HG02981 (cell line): ENCODE measurements around the gene THOC3.
A peak's percentile ranks its signal among the peaks of the same experiment; 100 is the strongest.
"Not testable (repeated sequence)": the region's sequence is repeated elsewhere in the genome, so short reads cannot be mapped to it uniquely, and the experiment has no call there.

ENCODE experiments used
- ATAC-seq: cut with Tn5 transposase; IDR thresholded peaks from one replicate; pipeline ENCODE4 v1.9.1; 2021; ENCODE audit warnings: mild to moderate bottlenecking, moderate library complexity; ENCODE audit not compliant: unreplicated experiment

The THOC3 gene

GRCh38 chr5:175943253-175943652 is 24.9 kb downstream of the THOC3 start:
- not testable (repeated sequence) for ATAC-seq

- not testable (repeated sequence) for ATAC-seq
These were observed 27.5 kb downstream of the THOC3 start for GRCh38 chr5:175940632-175941031.

- not testable (repeated sequence) for ATAC-seq
These were observed 29.6 kb downstream of the THOC3 start for GRCh38 chr5:175938489-175938888.

GRCh38 chr5:175928752-175929151 is 39.4 kb downstream of the THOC3 start:
- ATAC-seq, result not testable (repeated sequence)

GRCh38 chr5:175925106-175925505 is 43.0 kb downstream of the THOC3 start:
- ATAC-seq, result not testable (repeated sequence)

GRCh38 chr5:175922192-175922885 is 45.8 kb downstream of the THOC3 start:
- no peak for ATAC-seq

- no peak for ATAC-seq
These were observed 46.9 kb downstream of the THOC3 start for GRCh38 chr5:175921061-175921730.

- no peak for ATAC-seq
These were observed 47.8 kb downstream of the THOC3 start for GRCh38 chr5:175920231-175920811.

- peak; percentile 52 for ATAC-seq
These were observed 52.8 kb downstream of the THOC3 start for GRCh38 chr5:175915066-175916037.

GRCh38 chr5:175913835-175914672 is 54.1 kb downstream of the THOC3 start:
- ATAC-seq, result not testable (repeated sequence)

- not testable (repeated sequence) for ATAC-seq
These were observed 58.0 kb downstream of the THOC3 start for GRCh38 chr5:175910072-175910471.
